Astrocyte of the spinal cord (primary cell): ENCODE results near the gene PRLH.

Experiments
- DNase-seq: peaks from one replicate; pipeline ENCODE4 v3.0.0; 2011; ENCODE audit warnings: low read depth, low spot score
- H3K4me3 ChIP-seq: 2 replicates; pipeline ENCODE4 v1.5.1; 2011; ENCODE audit warnings: low read depth, mild to moderate bottlenecking, low read length, moderate library complexity
- in situ Hi-C: cut with HindIII; loops from 2 replicates; pipeline ENCODE4 v1.10.0; 2017; ENCODE audit warnings: low sequenced_read_pairs
- TF ChIP-seq, protein P1 (sequence below): IDR thresholded peaks from 2 replicates; pipeline ENCODE4 v1.5.1; 2012; ENCODE audit warnings: low read depth, mild to moderate bottlenecking, low read length, inconsistent platforms

The PRLH gene, protein sequence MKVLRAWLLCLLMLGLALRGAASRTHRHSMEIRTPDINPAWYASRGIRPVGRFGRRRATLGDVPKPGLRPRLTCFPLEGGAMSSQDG

DNA sequence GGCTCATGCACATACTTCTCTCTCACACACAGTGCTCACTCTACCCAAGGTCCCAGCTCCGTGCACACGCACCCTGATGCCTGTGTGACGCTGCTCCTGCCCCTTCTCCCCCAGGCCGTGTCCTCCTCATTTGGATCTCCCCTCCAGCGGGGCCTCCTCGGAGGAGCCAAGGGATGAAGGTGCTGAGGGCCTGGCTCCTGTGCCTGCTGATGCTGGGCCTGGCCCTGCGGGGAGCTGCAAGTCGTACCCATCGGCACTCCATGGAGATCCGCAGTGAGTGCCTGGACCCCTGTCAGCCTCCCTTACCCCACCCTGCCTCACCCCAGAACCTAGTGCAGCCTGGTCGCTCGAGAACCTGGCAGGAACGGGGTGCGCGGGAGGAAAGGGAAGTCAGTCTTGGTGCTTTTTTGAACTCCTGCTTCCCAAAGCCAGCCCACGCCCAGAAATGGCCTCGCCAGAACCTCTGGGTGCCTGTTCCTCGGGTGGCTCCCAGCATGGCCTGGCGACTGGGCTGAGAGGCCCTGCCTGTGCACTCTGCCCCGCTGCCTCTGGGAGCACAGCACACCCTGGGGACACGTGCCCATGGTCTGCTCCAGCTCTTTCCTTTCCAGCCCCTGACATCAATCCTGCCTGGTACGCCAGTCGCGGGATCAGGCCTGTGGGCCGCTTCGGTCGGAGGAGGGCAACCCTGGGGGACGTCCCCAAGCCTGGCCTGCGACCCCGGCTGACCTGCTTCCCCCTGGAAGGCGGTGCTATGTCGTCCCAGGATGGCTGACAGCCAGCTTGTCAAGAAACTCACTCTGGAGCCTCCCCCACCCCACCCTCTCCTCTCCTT, at the start of gene PRLH:
TSS of gene PRLH (plus strand) at position 174 of the 835 bp plus-strand sequence. CDS start at position 174, 0 bp downstream.
- H3K4me3 ChIP-seq: no peak within 1 kb of the TSS
- TF ChIP-seq, protein P1, sequence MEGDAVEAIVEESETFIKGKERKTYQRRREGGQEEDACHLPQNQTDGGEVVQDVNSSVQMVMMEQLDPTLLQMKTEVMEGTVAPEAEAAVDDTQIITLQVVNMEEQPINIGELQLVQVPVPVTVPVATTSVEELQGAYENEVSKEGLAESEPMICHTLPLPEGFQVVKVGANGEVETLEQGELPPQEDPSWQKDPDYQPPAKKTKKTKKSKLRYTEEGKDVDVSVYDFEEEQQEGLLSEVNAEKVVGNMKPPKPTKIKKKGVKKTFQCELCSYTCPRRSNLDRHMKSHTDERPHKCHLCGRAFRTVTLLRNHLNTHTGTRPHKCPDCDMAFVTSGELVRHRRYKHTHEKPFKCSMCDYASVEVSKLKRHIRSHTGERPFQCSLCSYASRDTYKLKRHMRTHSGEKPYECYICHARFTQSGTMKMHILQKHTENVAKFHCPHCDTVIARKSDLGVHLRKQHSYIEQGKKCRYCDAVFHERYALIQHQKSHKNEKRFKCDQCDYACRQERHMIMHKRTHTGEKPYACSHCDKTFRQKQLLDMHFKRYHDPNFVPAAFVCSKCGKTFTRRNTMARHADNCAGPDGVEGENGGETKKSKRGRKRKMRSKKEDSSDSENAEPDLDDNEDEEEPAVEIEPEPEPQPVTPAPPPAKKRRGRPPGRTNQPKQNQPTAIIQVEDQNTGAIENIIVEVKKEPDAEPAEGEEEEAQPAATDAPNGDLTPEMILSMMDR: no peak
- in situ Hi-C loops: no loop called here
- DNase-seq: no peak

DNA sequence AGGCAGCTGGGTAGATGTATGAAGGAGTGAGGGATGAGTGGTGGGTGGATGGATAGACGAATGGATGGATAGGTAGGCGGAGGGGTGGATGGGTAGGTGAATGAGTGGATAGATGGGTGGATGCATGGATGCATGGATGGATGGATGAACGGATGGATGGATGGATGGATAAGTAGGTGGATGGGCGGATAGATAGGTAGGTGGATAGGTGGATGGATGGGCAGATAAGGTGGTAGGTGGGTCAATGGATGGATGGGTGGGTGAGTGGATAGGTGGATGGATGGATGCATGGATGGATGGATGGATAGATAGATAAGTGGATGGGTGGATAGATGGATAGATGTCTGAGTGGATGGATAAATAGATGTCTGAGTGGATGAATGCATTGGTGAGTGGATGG, 49.2 kb upstream of the PRLH start:
- no peak for DNase-seq
- TF ChIP-seq, protein P1: no peak
- in situ Hi-C loops: no loop called here
- H3K4me3 ChIP-seq: no peak overlapping the region

DNA sequence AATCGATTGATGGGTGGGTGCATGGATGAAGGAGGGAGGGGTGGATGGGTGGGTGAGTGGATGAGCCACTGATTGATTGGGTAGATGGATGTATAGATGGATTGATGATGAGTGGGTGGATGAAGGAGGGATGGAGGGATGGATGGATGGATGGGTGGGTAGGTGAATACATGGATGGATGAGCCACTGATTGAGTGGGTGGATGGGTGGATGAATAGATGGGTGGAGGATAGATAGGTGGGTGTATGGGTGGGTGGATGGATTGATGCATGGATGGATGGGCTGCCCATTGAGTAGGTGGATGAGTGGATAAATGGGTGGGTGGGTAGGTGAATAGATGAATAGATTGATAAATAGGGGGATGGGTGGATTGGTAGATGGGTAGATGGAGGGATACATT, 48.4 kb upstream of the PRLH start:
- H3K4me3 ChIP-seq: no peak overlapping the region
- DNase-seq: no peak
- in situ Hi-C loops: no loop called here
- TF ChIP-seq, protein P1: no peak

DNA sequence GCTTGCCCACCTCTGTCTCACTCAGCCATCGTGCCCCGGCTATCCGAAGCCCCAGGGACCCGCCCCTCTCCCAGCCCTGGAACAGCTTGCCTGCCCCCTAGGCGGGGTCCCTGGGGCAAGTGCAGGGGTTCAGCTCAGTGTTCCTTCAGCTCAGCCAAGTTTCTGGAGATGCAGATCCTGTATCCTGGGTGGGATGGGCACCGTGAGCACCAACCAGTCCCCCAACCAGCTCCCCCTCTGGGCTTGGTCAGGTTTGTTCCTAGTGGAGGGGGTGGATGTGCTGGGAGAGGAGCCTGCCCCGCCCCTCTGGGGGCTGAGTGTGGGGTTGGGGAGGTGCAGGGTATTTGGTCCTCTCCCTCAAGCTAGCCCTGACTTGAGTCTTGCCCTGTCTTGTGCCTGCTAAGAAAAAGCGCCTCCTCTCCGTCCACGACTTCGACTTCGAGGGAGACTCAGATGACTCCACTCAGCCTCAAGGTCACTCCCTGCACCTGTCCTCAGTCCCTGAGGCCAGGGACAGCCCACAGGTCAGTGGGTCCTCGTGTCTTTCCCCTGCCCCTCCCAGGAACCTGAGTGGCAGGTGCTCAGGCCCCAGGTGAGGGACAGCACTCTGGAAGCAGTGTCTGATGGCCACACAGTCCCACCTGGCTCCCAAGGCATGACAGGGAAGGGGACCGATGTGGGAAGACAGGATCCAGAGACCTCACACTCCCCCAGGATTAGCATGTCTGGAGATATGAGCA, 46.7 kb upstream of the PRLH start:
- TF ChIP-seq, protein P1: no peak
- in situ Hi-C loops: no loop called here
- H3K4me3 ChIP-seq: no peak overlapping the region
- DNase-seq: no peak

DNA sequence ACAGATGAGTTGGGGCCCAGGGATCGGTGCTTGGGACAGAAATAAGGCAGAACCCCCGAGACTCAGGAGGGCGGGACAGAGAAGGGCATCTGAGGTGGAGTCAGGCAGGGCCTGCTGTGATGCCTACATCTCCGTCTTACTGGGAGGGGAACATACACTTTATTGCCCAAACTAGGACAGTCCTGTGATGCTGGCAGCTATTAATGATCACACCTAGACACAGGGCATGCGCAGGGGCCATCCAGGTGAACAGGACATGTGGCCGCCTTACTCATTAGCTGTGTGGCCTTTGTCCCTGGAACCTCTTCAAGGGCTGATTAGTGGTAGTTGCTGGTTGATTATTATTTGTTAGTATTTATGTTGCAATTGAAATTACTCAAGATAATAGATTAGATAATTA, 46.1 kb upstream of the PRLH start:
- no peak overlapping the region for H3K4me3 ChIP-seq
- TF ChIP-seq, protein P1: no peak
- in situ Hi-C loops: no loop called here
- DNase-seq: no peak

DNA sequence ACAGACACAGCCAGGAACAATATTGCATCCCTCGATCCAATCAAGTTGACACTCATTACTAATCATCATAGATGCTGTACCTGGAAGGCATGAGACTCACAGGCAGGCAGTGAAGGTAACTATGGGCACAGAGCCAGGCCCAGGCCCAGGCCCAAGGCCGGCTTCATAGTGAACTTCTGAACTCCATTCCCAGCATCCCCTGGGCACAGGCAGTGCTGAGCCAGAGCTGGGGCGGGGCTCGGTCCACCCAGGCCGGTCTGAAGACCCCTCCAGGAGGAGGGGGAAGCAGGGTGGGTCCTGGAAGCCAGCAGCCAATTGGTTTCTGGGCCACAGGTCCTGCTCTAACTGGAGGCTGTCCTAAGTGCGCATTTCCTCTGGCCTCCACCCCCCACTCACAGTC, 41.7 kb upstream of the PRLH start:
- H3K4me3 ChIP-seq: no peak overlapping the region
- TF ChIP-seq, protein P1: no peak
- in situ Hi-C loops: no loop called here
- DNase-seq: no peak
